Measurements from ENCODE around the gene AP5S1. TPM values are rescaled to one million over a fixed set of nuclear protein-coding genes. Genes with fewer than 3 reads are reported as not detected.

AP5S1 gene
- total and polyA plus RNA-seq, 2 of the 13 experiments (the other 11 are each of a cell fraction or from before 2014, with no cell fraction given): 7.9 to 23.2 TPM

GRCh38 chr20:3795511-3796468 is 24.6 kb upstream of the AP5S1 start, which contains the start of gene CDC25B (continued):
- TF ChIP-seq NFYC (CRISPR knock-in tag; IDR thresholded peaks at IDR 0.05) (peak; percentile 82), SOX6 (IDR thresholded peaks at IDR 0.05) (no peak), SOX6 (CRISPR knock-in tag; IDR thresholded peaks at IDR 0.05) (no peak; the same call in 1 of the 2 replicates), POLR2A (IDR thresholded peaks at IDR 0.05; ENCODE audit: insufficient read depth in 1 of 2, low read depth in 2 of 2, low read length in 2 of 2) (peak; percentile 75 to 77), ATF7 (IDR thresholded peaks at IDR 0.05) (no peak), ATF7 (CRISPR knock-in tag; IDR thresholded peaks at IDR 0.05) (peak; percentile 93), ZNF75D (CRISPR knock-in tag; IDR thresholded peaks at IDR 0.05; ENCODE audit: borderline replicate concordance) (no peak), POLR2AphosphoS2 (IDR thresholded peaks at IDR 0.05; ENCODE audit: low read depth, low read length) (no peak), MZF1 (CRISPR knock-in tag; IDR thresholded peaks at IDR 0.05; ENCODE audit: borderline replicate concordance) (peak; percentile 76; the same call in 1 of the 2 replicates), ZNF562 (CRISPR knock-in tag; IDR thresholded peaks at IDR 0.05; ENCODE audit: borderline replicate concordance) (no peak), HNRNPH1 (optimal IDR thresholded peaks at IDR 0.05; ENCODE audit: low read depth, low read length) (no peak), MEIS2 (CRISPR knock-in tag; IDR thresholded peaks at IDR 0.05) (peak; percentile 83), SALL2 (CRISPR knock-in tag; IDR thresholded peaks at IDR 0.05) (no peak), MLX (CRISPR knock-in tag; IDR thresholded peaks at IDR 0.05) (no peak), ARNTL (CRISPR knock-in tag; IDR thresholded peaks at IDR 0.05) (peak; percentile 57; the same call in 1 of the 2 replicates), ZNF138 (CRISPR knock-in tag; IDR thresholded peaks at IDR 0.05; ENCODE audit: low read depth) (peak; percentile 50; the same call in 1 of the 2 replicates), ATAD3A (CRISPR knock-in tag; IDR thresholded peaks at IDR 0.05) (no peak; the same call in 1 of the 2 replicates), NKX3-1 (CRISPR knock-in tag; IDR thresholded peaks at IDR 0.05) (no peak), ZNF83 (CRISPR knock-in tag; IDR thresholded peaks at IDR 0.05; ENCODE audit: borderline replicate concordance) (no peak; the same call in 1 of the 2 replicates), ZNF570 (CRISPR knock-in tag; IDR thresholded peaks at IDR 0.05; ENCODE audit: borderline replicate concordance) (no peak), HOXD1 (CRISPR knock-in tag; IDR thresholded peaks at IDR 0.05) (no peak), ATF6 (CRISPR knock-in tag; conservative IDR thresholded peaks at IDR 0.05) (no peak), HOXA9 (CRISPR knock-in tag; IDR thresholded peaks at IDR 0.05; ENCODE audit: borderline replicate concordance) (no peak), ZNF569 (CRISPR knock-in tag; IDR thresholded peaks at IDR 0.05; ENCODE audit: borderline replicate concordance) (peak; percentile 33; the same call in 1 of the 2 replicates)
- TF ChIP-seq, protein P1, sequence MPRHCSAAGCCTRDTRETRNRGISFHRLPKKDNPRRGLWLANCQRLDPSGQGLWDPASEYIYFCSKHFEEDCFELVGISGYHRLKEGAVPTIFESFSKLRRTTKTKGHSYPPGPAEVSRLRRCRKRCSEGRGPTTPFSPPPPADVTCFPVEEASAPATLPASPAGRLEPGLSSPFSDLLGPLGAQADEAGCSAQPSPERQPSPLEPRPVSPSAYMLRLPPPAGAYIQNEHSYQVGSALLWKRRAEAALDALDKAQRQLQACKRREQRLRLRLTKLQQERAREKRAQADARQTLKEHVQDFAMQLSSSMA (CRISPR knock-in tag; IDR thresholded peaks at IDR 0.05): peak; percentile 62; the same call in 1 of the 2 replicates
- TF ChIP-seq, protein P2, sequence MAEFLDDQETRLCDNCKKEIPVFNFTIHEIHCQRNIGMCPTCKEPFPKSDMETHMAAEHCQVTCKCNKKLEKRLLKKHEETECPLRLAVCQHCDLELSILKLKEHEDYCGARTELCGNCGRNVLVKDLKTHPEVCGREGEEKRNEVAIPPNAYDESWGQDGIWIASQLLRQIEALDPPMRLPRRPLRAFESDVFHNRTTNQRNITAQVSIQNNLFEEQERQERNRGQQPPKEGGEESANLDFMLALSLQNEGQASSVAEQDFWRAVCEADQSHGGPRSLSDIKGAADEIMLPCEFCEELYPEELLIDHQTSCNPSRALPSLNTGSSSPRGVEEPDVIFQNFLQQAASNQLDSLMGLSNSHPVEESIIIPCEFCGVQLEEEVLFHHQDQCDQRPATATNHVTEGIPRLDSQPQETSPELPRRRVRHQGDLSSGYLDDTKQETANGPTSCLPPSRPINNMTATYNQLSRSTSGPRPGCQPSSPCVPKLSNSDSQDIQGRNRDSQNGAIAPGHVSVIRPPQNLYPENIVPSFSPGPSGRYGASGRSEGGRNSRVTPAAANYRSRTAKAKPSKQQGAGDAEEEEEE (CRISPR knock-in tag; IDR thresholded peaks at IDR 0.05; ENCODE audit: borderline replicate concordance): no peak

All from HepG2 (cell line).